Endothelial cell of umbilical vein (primary cell): ENCODE results near the gene CKB.
"Not testable (repeated sequence)": the region's sequence is repeated elsewhere in the genome, so short reads cannot be mapped to it uniquely, and the experiment has no call there.

ENCODE experiments used
- CTCF ChIP-seq, 2 donors: IDR thresholded peaks; 1 replicate in 1 of 2; 2 replicates in 1 of 2; pipeline ENCODE4 v1.5.1; 2011; ENCODE audit warnings: low read length in 2 of 2, mild to moderate bottlenecking in 2 of 2, moderate library complexity in 2 of 2, control low read depth in 1 of 2, inconsistent platforms in 1 of 2, low read depth in 1 of 2; ENCODE audit not compliant: insufficient read depth in 1 of 2; ENCODE audit errors: extremely low read depth in 1 of 2
- EZH2 ChIP-seq: IDR thresholded peaks from 2 replicates; pipeline ENCODE4 v1.6.1; 2012; ENCODE audit warnings: borderline replicate concordance, low read depth, mild to moderate bottlenecking, moderate library complexity, low read length, inconsistent platforms; ENCODE audit not compliant: severe bottlenecking
- FOS ChIP-seq: IDR thresholded peaks from 2 replicates; pipeline ENCODE4 v1.6.1; 2011; ENCODE audit warnings: mild to moderate bottlenecking, low read length, moderate library complexity, borderline replicate concordance; ENCODE audit not compliant: insufficient read depth
- JUN ChIP-seq: IDR thresholded peaks from 2 replicates; pipeline ENCODE4 v1.6.1; 2011; ENCODE audit warnings: borderline replicate concordance, low read depth; ENCODE audit not compliant: insufficient read length, insufficient read depth
- POLR2A ChIP-seq: IDR thresholded peaks from 2 replicates; pipeline ENCODE4 v1.6.1; 2012; ENCODE audit warnings: low read depth, mild to moderate bottlenecking, control low read depth, low read length
- POLR2AphosphoS5 ChIP-seq: IDR thresholded peaks from 2 replicates; pipeline ENCODE4 v1.6.1; 2012; ENCODE audit warnings: low read depth, mild to moderate bottlenecking, control low read depth, low read length, moderate library complexity; ENCODE audit not compliant: insufficient read depth

GRCh38 chr14:103525430-103526246, 3.0 kb upstream of the CKB start:
- TF ChIP-seq EZH2; POLR2A; CTCF (IDR thresholded peaks at IDR 0.05; ENCODE audit: extremely low read depth in 1 of 2, insufficient read depth in 1 of 2, low read depth in 1 of 2, low read length in 2 of 2); POLR2AphosphoS5; JUN; FOS: not testable (repeated sequence)
